DND-41 (cell line): Measurements from ENCODE around the gene IRGC.

Experiments
- ATAC-seq: fragments of 200-7000 bp; cut with Tn5 transposase; 3 replicates; pipeline ENCODE4 v1.9.1; 2021; ENCODE audit warnings: low read depth; ENCODE audit not compliant: insufficient read depth
- DNase-seq: peaks from one replicate; pipeline ENCODE4 v3.0.0-alpha.2; 2020
- H2AFZ ChIP-seq: 2 replicates; pipeline ENCODE4 v1.6.0; 2012; ENCODE audit warnings: low read depth, low read length
- H3K27ac ChIP-seq: 2 replicates; pipeline ENCODE4 v1.5.1; 2012; ENCODE audit warnings: low read length, inconsistent platforms
- H3K27me3 ChIP-seq: fragments of 200-600 bp; sonication (generic); 2 replicates; pipeline ENCODE4 v1.6.0; 2012; ENCODE audit warnings: low read length, mild to moderate bottlenecking, inconsistent platforms; ENCODE audit not compliant: insufficient read depth, poor library complexity
- H3K36me3 ChIP-seq: 2 replicates; pipeline ENCODE4 v1.5.1; 2012; ENCODE audit warnings: low read length, inconsistent platforms; ENCODE audit not compliant: insufficient read depth
- H3K4me1 ChIP-seq: 2 replicates; pipeline ENCODE4 v1.5.1; 2012; ENCODE audit warnings: mild to moderate bottlenecking, low read length; ENCODE audit not compliant: insufficient read depth
- H3K4me2 ChIP-seq: 2 replicates; pipeline ENCODE4 v1.6.0; 2012; ENCODE audit warnings: mild to moderate bottlenecking, moderate library complexity, low read length, inconsistent platforms; ENCODE audit not compliant: insufficient read depth
- H3K4me3 ChIP-seq, 2 experiments: fragments of 200-600 bp in 1 of 2; shearing (Covaris generic) in 1 of 2; 2 replicates each; pipeline ENCODE4 v1.5.1; 2012 to 2016; ENCODE audit warnings: inconsistent platforms in 2 of 2, low read length in 2 of 2, mild to moderate bottlenecking in 2 of 2, low read depth in 1 of 2, moderate library complexity in 1 of 2
- H3K79me2 ChIP-seq: 2 replicates; pipeline ENCODE4 v1.6.0; 2012; ENCODE audit warnings: low read length, inconsistent platforms; ENCODE audit not compliant: insufficient read depth
- H3K9ac ChIP-seq: 2 replicates; pipeline ENCODE4 v1.6.0; 2012; ENCODE audit warnings: low read depth, mild to moderate bottlenecking, inconsistent platforms, low read length, moderate library complexity
- H3K9me3 ChIP-seq: 2 replicates; pipeline ENCODE4 v1.5.1; 2012; ENCODE audit warnings: low read length, moderate library complexity, mild to moderate bottlenecking, inconsistent platforms; ENCODE audit not compliant: insufficient read depth, severe bottlenecking
- H4K20me1 ChIP-seq: 2 replicates; pipeline ENCODE4 v1.6.0; 2012; ENCODE audit warnings: low read length; ENCODE audit not compliant: insufficient read depth
- CTCF ChIP-seq: IDR thresholded peaks from 2 replicates; pipeline ENCODE4 v1.5.1; 2012; ENCODE audit warnings: borderline replicate concordance, low read length, moderate library complexity, mild to moderate bottlenecking; ENCODE audit not compliant: poor library complexity, severe bottlenecking; ENCODE audit errors: extremely low read depth
- EZH2 ChIP-seq: IDR thresholded peaks from 3 replicates; pipeline ENCODE4 v1.6.1; 2012; ENCODE audit warnings: borderline replicate concordance, low read depth, mild to moderate bottlenecking, moderate library complexity, low read length, inconsistent platforms; ENCODE audit not compliant: severe bottlenecking

Gene IRGC

DNA sequence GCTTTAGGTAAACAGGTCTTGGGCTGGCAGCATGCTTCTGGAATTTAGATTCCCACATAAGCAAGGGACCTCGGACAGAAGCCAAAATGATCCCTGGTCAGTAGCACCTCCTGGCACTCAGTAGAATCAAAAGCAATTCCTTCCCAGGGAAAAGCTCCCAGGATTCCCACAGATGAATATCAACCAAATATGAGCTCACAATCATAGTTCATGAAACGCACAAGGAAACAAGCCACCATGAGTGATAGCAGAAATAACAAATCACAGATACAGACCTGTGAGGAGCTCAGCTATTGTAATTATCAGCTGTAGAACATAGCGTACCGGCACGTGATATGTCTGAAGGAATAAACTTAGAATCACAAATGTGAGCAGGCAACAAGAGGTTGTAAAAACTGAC, 24.1 kb upstream of the IRGC start:
- Histone ChIP-seq H4K20me1 (no peaks in the 10 kb centered on the region), H3K4me1 (no peaks in the 10 kb centered on the region), H3K27ac (no peak overlapping the region), H3K27me3 (peaks cover 4% of the 10 kb centered on the region), H3K9ac (no peak overlapping the region), H2AFZ (no peak overlapping the region), H3K4me2 (no peak overlapping the region), H3K4me3 (no peak overlapping the region), H3K9me3 (peaks cover 11% of the 10 kb centered on the region), H3K79me2 (no peaks in the 10 kb centered on the region), H3K36me3 (no peaks in the 10 kb centered on the region)
- no peak for ATAC-seq
- TF ChIP-seq EZH2 = no peak
- TF ChIP-seq CTCF = no peak
- no peak for DNase-seq

DNA sequence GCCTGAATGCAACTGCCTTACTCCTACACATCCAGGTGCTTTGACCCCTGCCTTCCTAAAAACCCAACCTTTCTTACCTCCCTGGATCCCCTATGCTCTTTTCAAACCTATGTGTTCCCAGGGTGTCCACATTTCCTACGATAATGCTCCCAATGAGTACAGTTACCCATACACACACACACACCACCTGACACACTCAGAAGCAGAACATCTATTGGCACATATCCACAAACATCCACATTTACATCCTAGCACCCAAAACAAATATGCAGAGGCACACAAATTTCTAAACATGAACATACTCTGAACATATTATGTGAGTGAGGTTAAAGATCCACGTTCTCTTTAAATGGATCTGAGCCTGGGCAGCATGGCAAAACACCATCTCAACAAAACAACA, 23.5 kb upstream of the IRGC start:
- no peak overlapping the region for H3K4me3 ChIP-seq
- ATAC-seq = no peak
- no peak for TF ChIP-seq EZH2
- TF ChIP-seq CTCF = no peak
- no peak overlapping the region for H3K9ac ChIP-seq
- no peaks in the 10 kb centered on the region for H3K4me1 ChIP-seq
- H3K27ac ChIP-seq = no peak overlapping the region
- no peaks in the 10 kb centered on the region for H3K36me3 ChIP-seq
- H4K20me1 ChIP-seq = no peaks in the 10 kb centered on the region
- no peak overlapping the region for H3K4me2 ChIP-seq
- H2AFZ ChIP-seq = no peak overlapping the region
- no peaks in the 10 kb centered on the region for H3K79me2 ChIP-seq
- H3K27me3 ChIP-seq = peaks cover 4% of the 10 kb centered on the region
- no peak for DNase-seq
- H3K9me3 ChIP-seq = peaks cover 11% of the 10 kb centered on the region

- no peak for TF ChIP-seq EZH2
- no peak for TF ChIP-seq CTCF
- Histone ChIP-seq H3K27ac (no peak overlapping the region), H3K27me3 (peaks cover 4% of the 10 kb centered on the region), H4K20me1 (no peaks in the 10 kb centered on the region), H3K9ac (no peak overlapping the region), H3K4me1 (no peaks in the 10 kb centered on the region), H3K9me3 (peaks cover 11% of the 10 kb centered on the region), H2AFZ (no peak overlapping the region), H3K36me3 (no peaks in the 10 kb centered on the region), H3K4me3 (no peak overlapping the region), H3K4me2 (no peak overlapping the region), H3K79me2 (no peaks in the 10 kb centered on the region)
- ATAC-seq (no peak), DNase-seq (no peak)
Measured at GRCh38 chr19:43692877-43693276, 23.0 kb upstream of the IRGC start.

- H3K9ac ChIP-seq = no peak overlapping the region
- H3K36me3 ChIP-seq = no peaks in the 10 kb centered on the region
- no peak overlapping the region for H2AFZ ChIP-seq
- no peak for TF ChIP-seq CTCF
- TF ChIP-seq EZH2 = no peak
- peaks cover 11% of the 10 kb centered on the region for H3K9me3 ChIP-seq
- H3K4me3 ChIP-seq = no peak overlapping the region
- no peak overlapping the region for H3K4me2 ChIP-seq
- H3K27ac ChIP-seq = no peak overlapping the region
- H3K27me3 ChIP-seq = peaks cover 4% of the 10 kb centered on the region
- DNase-seq (no peak), ATAC-seq (no peak)
- H3K79me2 ChIP-seq = no peaks in the 10 kb centered on the region
- H3K4me1 ChIP-seq = no peaks in the 10 kb centered on the region
- H4K20me1 ChIP-seq = no peaks in the 10 kb centered on the region
Measured at GRCh38 chr19:43694553-43694952, 21.3 kb upstream of the IRGC start.
